Measurements from ENCODE around the gene PCYOX1L.
A peak's percentile ranks its signal among the peaks of the same experiment; 100 is the strongest.

The PCYOX1L gene

DNA sequence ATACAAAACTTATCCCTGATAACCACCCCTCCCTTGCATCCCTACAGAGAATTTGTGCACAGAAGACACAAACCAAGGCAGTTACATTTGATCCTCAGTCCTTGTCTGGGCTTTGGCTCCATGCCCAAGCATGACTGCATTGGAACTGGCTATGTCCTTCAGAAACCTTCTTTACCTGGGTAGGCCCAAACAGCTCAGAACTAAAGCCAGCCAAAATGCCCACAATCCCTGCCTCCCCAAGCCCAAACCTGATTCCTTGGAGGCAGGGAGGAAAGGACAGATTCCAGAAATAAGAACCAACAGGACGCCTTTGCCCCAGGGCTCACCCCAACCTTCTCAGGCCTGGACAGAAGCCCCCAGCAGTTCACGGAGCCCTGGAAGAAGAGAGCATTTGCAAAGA, 13.0 kb downstream of the PCYOX1L start:
- DNase-seq, result no peak

GRCh38 chr5:149371296-149371962, 13.6 kb downstream of the PCYOX1L start:
- peak; percentile 8 for DNase-seq

- DNase-seq, result no peak
Observed at GRCh38 chr5:149372076-149372795, 14.4 kb downstream of the PCYOX1L start.

DNA sequence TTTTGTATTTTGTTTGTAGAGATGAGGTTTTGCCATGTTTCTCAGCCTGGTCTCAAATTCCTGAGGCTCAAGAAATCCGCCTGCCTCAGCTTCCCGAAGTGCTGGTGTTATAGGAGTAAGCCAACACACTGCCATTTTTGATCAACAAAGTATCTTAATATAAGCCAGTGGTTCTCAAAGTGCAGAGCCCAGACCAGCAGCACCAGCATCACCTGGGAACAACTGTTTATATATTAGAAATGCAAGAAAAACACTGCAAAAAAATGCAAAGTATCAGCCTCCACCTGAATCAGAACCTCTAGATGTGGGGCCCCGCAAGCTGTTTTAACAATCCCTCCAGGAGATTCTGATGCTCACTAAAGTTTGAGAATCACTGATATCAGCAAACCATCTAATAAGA, 15.1 kb downstream of the PCYOX1L start:
- DNase-seq, result no peak

DNA sequence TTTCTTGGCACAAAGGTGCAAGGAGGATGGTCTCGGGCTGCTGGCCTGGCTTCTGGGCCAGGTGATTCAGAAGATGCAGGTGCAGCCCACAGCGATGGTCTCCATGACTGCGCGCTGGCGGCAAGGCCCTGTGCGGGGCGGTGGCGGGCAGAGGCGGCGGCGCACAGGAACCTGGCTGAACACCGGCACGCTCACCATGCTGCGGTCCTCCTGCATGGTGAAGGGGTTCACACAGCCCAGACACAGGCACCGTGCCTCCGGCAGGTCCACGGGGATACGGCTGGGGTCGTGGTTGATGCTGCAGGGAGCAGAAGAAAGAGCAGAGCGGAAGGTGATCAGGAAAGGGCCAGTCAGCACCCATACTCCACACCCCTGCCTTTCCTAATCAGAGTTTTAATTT, 16.5 kb downstream of the PCYOX1L start:
- no peak for DNase-seq

GRCh38 chr5:149374801-149375200, 17.0 kb downstream of the PCYOX1L start:
- no peak for DNase-seq

GRCh38 chr5:149375434-149375833, 17.6 kb downstream of the PCYOX1L start:
- DNase-seq, result no peak

GRCh38 chr5:149376104-149376503, 18.3 kb downstream of the PCYOX1L start:
- DNase-seq, result no peak

- no peak for DNase-seq
Observed at GRCh38 chr5:149376711-149377447, 19.0 kb downstream of the PCYOX1L start.

DNA sequence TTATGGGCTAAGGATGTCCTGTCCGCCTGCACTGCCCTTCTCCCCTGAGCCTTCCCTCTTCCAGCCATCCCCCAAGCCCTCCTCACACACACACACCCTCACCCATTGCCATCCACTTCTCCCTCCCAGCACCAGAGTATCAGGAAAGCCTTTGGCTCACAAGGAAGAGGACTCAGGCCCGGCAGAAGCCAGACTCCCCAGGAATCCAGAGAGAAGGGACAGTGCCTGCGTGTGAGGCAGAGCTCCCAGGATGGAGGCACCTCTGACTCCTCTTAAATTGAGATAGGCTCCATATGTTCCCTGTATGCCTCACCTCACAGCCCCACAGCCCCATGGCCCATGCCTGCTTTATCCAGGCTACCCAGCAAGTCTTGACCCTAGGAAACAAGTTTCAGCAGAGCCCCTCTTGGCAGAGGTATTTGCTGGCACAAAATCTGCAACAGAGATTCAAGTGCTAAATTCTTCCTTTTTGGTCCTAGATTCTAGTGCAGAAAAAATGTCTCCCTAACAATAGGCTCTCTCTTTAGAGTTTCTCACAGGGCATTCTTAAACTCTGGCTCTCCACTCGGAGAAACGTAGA, 20.5 kb downstream of the PCYOX1L start:
- DNase-seq, result no peak

GRCh38 chr5:149379177-149379761, 21.4 kb downstream of the PCYOX1L start, which contains the start of gene IL17B:
TSS of gene IL17B (minus strand) at chr5:149379292. CDS start at chr5:149379225, 67 bp downstream.
- no peak for DNase-seq

DNA sequence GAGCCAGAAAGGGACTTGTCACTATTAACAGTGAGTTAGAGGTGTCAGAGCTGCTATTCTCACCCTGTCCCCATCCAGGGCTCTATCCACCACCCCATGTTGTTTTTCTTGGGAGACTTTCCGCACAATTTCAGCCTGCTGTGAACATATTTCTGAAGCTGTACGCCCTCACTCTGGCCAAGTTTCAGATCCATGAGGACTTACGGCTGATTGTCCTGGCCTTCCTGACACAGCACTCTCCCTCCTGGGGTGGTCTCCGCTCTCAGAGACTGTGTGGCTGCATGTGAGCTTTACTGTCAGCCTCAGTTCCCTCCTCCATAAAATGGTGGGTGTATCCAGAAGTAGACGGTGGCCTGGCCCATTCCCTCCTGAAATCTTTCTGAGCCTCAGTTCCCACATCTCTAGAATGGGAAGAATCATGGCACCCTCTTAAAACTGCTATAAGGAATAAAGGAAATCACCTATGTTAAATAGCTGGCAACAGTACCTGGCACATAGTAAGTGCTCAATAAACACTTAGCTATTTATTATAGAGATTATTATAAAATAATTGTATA, 22.1 kb downstream of the PCYOX1L start:
- DNase-seq, result no peak

GRCh38 chr5:149380466-149381121, 22.7 kb downstream of the PCYOX1L start:
- DNase-seq, result no peak

- DNase-seq, result no peak
Observed at GRCh38 chr5:149381261-149381985, 23.6 kb downstream of the PCYOX1L start.

DNA sequence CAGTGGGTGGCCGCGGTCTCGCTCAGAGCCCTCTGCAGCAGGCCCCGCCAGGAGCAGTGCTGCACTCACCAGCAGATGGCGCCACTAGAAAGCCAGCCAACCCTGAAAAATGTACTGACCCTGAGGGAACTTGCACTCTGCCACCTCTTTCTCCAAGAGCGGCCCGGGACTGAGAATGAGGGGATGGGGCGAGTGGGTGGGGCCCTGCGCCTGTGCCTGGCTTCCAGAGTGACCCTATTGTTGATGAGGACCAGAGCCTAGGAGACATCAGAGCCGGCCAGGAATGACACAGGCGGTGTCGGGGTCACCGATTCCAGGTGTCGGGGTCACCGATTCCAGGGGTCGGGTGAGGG, 24.1 kb downstream of the PCYOX1L start:
- DNase-seq, result no peak

GRCh38 chr5:149382517-149383220, 24.8 kb downstream of the PCYOX1L start:
- DNase-seq, result no peak

DNA sequence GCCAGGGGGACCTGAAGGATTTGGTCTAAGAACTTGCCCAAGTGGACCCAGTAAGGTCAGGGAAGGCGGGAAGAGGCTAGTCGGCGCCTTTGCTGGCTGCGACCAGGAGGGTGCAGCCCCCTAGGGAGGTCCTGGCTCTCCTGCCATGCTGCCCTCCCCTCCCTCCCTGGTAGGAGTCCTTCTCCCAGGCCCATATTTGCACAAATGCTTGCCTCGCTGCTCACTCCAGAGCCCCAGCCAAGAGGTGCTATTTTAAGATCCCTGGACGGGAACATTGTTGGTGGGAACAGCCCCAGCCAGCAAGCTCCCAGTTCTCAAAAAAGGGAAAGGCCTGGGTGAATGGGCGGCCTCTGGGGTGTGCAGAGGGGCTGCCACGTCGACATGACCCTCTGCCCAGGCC, 25.6 kb downstream of the PCYOX1L start:
- DNase-seq, result no peak

GRCh38 chr5:149386166-149386565, 28.3 kb downstream of the PCYOX1L start:
- no peak for DNase-seq

DNA sequence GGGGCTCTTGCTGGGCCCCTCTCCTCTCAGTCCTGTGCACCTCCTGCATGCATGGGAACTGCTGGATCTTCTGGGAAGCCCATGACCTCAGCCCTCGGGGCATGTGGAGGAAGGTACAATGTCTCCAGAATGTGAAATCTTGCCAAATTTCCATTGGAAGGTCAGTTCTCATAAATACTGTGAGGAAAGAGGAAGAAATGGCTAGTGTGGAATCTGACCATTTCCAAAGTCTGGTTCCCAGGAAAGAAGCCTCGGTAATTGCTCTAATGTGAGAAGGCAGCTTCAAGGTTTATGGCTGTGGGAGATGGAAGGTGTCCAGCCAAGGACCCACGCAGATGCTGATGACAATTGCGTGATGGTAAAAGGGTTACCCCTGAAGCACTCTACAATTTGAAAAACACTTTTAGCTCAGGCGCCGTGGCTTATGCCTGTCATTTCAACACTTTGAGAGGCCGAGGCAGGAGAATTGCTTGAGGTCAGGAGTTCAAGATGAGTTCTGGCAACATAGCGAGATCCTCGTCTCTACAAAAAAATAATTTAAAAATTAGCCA, 29.3 kb downstream of the PCYOX1L start:
- no peak for DNase-seq

DNA sequence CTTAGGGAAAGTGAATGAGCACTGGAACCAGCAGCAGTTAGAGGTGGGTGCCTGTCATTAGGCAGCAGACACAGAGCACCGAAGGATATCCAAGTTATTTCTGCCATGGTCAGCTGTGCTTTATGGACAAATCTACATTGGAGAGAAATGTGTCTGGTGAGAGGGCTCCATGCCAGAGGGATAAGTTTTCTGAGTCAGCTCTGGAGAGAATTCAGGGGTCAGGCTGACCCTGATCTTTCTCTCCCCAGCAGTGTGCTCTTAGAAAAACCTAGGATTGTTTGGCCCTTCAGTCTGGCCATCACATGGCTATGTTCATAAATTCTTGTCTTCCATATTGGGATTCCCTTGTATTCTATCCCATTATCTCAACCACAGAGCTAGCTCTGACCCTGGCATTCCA, 30.1 kb downstream of the PCYOX1L start:
- DNase-seq, result no peak
